ENCODE measurements around the gene DHRS11.
"Not testable (repeated sequence)": the region's sequence is repeated elsewhere in the genome, so short reads cannot be mapped to it uniquely, and the experiment has no call there.

DHRS11 gene

DNA sequence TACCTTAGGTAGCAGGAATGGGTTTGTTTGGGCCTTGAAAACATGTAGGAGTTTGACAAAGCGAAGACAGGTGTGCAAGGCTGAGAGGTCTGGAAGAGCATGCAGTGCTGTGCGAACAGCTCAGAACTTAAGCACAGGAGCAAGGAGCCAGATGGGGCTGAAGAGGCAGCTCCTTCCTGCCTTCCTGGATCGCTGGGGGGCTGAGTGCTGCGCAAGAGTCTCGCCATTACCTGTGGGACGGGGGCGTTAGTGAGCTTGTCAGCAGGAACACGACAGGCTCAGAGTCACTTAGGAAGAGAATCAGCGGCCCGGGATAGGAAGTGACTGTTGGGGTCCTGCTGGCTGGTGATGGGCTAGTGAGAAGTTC lies 9.2 kb downstream of the DHRS11 start:
- Mint-ChIP-seq H3K9me3 (no peaks in the 10 kb centered on the region), H3K4me1 (peaks cover 43% of the 10 kb centered on the region), H3K4me3 (peak overlapping the region; percentile 88), H3K36me3 (ENCODE audit: low read depth) (peaks cover 5% of the 10 kb centered on the region), H3K27me3 (ENCODE audit: low read depth, poor library complexity) (peaks cover 3% of the 10 kb centered on the region), H3K27ac (peak overlapping the region; percentile 89)
- TF ChIP-seq, protein P1, sequence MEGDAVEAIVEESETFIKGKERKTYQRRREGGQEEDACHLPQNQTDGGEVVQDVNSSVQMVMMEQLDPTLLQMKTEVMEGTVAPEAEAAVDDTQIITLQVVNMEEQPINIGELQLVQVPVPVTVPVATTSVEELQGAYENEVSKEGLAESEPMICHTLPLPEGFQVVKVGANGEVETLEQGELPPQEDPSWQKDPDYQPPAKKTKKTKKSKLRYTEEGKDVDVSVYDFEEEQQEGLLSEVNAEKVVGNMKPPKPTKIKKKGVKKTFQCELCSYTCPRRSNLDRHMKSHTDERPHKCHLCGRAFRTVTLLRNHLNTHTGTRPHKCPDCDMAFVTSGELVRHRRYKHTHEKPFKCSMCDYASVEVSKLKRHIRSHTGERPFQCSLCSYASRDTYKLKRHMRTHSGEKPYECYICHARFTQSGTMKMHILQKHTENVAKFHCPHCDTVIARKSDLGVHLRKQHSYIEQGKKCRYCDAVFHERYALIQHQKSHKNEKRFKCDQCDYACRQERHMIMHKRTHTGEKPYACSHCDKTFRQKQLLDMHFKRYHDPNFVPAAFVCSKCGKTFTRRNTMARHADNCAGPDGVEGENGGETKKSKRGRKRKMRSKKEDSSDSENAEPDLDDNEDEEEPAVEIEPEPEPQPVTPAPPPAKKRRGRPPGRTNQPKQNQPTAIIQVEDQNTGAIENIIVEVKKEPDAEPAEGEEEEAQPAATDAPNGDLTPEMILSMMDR (IDR thresholded peaks at IDR 0.05) = no peak
- DNase-seq = no peak

- H3K4me1 Mint-ChIP-seq = peaks cover 45% of the 10 kb centered on the region
- DNase-seq = peak; percentile 98
- no peaks in the 10 kb centered on the region for H3K9me3 Mint-ChIP-seq
- TF ChIP-seq, protein P1 (IDR thresholded peaks at IDR 0.05) = no peak
- peak within 1 kb of the TSS; percentile 89 for H3K27ac Mint-ChIP-seq
- H3K4me3 Mint-ChIP-seq = peak within 1 kb of the TSS; percentile 88
- H3K27me3 Mint-ChIP-seq (ENCODE audit: low read depth, poor library complexity) = peaks cover 3% of the 10 kb centered on the region
- H3K36me3 Mint-ChIP-seq (ENCODE audit: low read depth) = peaks cover 5% of the 10 kb centered on the region
These were observed 9.8 kb downstream of the DHRS11 start, which contains the start of gene MRM1 for GRCh38 chr17:36601303-36602029. Gene MRM1 (plus strand): TSS chr17:36601583. CDS start chr17:36601811, 228 bp downstream.

- Mint-ChIP-seq H3K27ac (no peak overlapping the region), H3K27me3 (ENCODE audit: low read depth, poor library complexity) (peaks cover 3% of the 10 kb centered on the region), H3K4me1 (peaks cover 45% of the 10 kb centered on the region), H3K36me3 (ENCODE audit: low read depth) (peaks cover 5% of the 10 kb centered on the region), H3K4me3 (peak overlapping the region; percentile 88), H3K9me3 (no peaks in the 10 kb centered on the region)
- no peak for DNase-seq
- TF ChIP-seq, protein P1 (IDR thresholded peaks at IDR 0.05) = no peak
These were observed 10.5 kb downstream of the DHRS11 start for GRCh38 chr17:36602030-36602748.

DNA sequence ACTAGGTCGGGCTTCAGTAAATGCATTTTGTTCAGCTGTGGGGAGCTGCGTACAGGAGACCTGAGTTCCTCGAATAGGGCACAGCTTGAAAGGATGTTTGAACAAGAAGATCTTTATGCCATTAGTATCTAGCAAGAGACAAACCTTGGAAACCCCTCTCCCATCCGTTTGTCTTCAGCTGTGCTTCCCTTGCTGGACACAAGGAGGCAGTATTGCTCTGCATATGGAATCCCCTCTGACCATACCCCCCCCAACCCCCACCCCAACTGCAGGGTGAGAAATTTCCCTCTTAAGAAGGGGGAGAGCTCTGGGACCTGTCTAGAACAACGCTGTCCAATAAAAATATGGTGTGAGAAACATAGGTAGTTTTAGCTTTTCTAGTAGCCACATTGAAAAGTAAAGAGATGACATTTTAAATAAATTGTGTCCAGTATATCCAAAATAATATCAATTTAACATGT lies 11.3 kb downstream of the DHRS11 start:
- H3K9me3 Mint-ChIP-seq = no peaks in the 10 kb centered on the region
- TF ChIP-seq, protein P1 (IDR thresholded peaks at IDR 0.05) = peak; percentile 85
- H3K27me3 Mint-ChIP-seq (ENCODE audit: low read depth, poor library complexity) = peaks cover 3% of the 10 kb centered on the region
- peak overlapping the region; percentile 88 for H3K4me3 Mint-ChIP-seq
- peak; percentile 77 for DNase-seq
- H3K27ac Mint-ChIP-seq = no peak overlapping the region
- peaks cover 10% of the 10 kb centered on the region for H3K36me3 Mint-ChIP-seq (ENCODE audit: low read depth)
- peaks cover 45% of the 10 kb centered on the region for H3K4me1 Mint-ChIP-seq

DNA sequence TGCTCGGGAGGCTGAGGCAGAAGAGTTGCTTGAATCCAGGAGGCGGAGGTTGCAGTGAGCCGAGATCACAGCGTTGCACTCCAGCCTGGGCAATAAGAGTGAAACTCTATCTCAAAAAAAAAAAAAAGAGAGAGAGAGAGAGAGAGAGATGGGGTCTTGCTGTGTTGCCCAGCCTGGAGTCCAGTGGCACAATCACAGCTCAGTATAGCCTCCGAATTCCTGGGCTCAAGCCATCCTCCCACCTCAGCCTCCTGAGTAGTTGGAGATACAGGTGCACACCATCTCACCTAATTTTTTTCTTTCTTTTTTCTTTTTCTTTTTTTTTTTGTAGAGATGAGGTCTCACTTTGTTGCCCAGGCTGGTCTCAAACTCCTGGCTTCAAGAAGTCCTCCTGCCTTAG lies 13.3 kb downstream of the DHRS11 start:
- DNase-seq; H3K9me3 Mint-ChIP-seq; H3K27me3 Mint-ChIP-seq (ENCODE audit: low read depth, poor library complexity); H3K27ac Mint-ChIP-seq; H3K4me3 Mint-ChIP-seq: not testable (repeated sequence)
- Mint-ChIP-seq H3K4me1 (peaks cover 61% of the 10 kb centered on the region), H3K36me3 (ENCODE audit: low read depth) (peaks cover 11% of the 10 kb centered on the region)

DNA sequence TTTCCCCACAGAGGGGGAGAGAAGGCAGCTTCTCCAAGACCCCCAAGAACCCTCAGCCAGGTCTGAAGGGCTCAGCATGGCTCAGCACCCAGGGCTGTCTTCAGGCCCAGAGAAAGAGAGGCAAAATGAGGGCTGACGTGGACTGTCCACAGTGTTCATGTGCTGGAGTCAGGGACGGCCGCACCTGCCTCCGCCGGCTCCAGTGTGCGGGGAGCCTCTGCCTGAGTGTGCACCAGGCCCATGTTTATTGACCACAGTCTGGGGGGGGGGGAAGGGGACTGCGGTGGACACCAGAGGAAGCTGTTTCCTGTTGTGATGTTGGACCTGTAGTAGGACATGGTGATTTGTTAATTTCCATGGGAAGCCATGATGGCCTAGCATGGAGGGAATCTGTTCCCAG lies 16.6 kb downstream of the DHRS11 start:
- Mint-ChIP-seq H3K36me3 (ENCODE audit: low read depth) (peaks cover 21% of the 10 kb centered on the region), H3K4me3 (no peak overlapping the region), H3K9me3 (peaks cover 4% of the 10 kb centered on the region), H3K27ac (no peak overlapping the region), H3K4me1 (peaks cover 52% of the 10 kb centered on the region), H3K27me3 (ENCODE audit: low read depth, poor library complexity) (no peaks in the 10 kb centered on the region)
- DNase-seq = no peak
- TF ChIP-seq, protein P1 (IDR thresholded peaks at IDR 0.05) = no peak
